Activated CD8-positive, alpha-beta T cell treated with anti-CD3 and anti-CD28 coated beads for 36 hours (primary cell): Measurements from ENCODE around the gene FAM161B. TPM values are rescaled to one million over a fixed set of nuclear protein-coding genes. Genes with fewer than 3 reads are reported as not detected.
"Not testable (repeated sequence)": the region's sequence is repeated elsewhere in the genome, so short reads cannot be mapped to it uniquely, and the experiment has no call there.

Experiments
- ATAC-seq: fragments of 200-7000 bp; cut with Tn5 transposase; one replicate; pipeline ENCODE4 v1.10.0; 2021; ENCODE audit warnings: mild to moderate bottlenecking, moderate library complexity
- CTCF ChIA-PET: fragments of 350-600 bp; sonication (Branson Sonifier 250); formaldehyde crosslinking; loops from one replicate; lab custom pipeline; 2021; ENCODE audit warnings: antibody characterized with exemption; lab: Charles Lee
- POLR2A ChIA-PET: fragments of 350-600 bp; sonication (Branson Sonifier 250); formaldehyde crosslinking; loops from one replicate; lab custom pipeline; 2021; ENCODE audit warnings: antibody characterized with exemption; lab: Charles Lee
- DNase-seq: peaks from one replicate; pipeline ENCODE4 v3.0.0-alpha.2; 2020
- H3K27ac Mint-ChIP-seq: one replicate; pipeline ENCODE4 v1.8.0; 2021; ENCODE audit warnings: mild to moderate bottlenecking, mixed read lengths
- H3K27me3 Mint-ChIP-seq: one replicate; pipeline ENCODE4 v1.8.0; 2021; ENCODE audit warnings: mixed read lengths
- H3K36me3 Mint-ChIP-seq: one replicate; pipeline ENCODE4 v1.8.0; 2021; ENCODE audit warnings: low read depth, mixed read lengths
- H3K4me1 Mint-ChIP-seq: one replicate; pipeline ENCODE4 v1.8.0; 2021; ENCODE audit warnings: low read depth, mixed read lengths
- H3K4me3 Mint-ChIP-seq: one replicate; pipeline ENCODE4 v1.8.0; 2021; ENCODE audit warnings: mild to moderate bottlenecking, moderate library complexity, mixed read lengths
- H3K9me3 Mint-ChIP-seq: one replicate; pipeline ENCODE4 v1.8.0; 2021; ENCODE audit warnings: mixed read lengths
- CTCF ChIP-seq: fragments of 200-600 bp; IDR thresholded peaks from one replicate; pipeline ENCODE4 v1.8.0; 2022; ENCODE audit warnings: antibody characterized with exemption, mild to moderate bottlenecking
- intact Hi-C: fragments of 100-400 bp; cut with micrococcal nuclease; formaldehyde crosslinking; loops from one replicate; pipeline ENCODE4 v1.10.0; 2022
- total RNA-seq, 2 experiments: library from RNA; stranded (reverse); gene quantifications; one replicate each; pipeline ENCODE4 v1.2.3, GENCODE V29; 2021

Gene FAM161B
- total RNA-seq, 2 experiments from 2014 or later, result 1.0 to 1.3 TPM

DNA sequence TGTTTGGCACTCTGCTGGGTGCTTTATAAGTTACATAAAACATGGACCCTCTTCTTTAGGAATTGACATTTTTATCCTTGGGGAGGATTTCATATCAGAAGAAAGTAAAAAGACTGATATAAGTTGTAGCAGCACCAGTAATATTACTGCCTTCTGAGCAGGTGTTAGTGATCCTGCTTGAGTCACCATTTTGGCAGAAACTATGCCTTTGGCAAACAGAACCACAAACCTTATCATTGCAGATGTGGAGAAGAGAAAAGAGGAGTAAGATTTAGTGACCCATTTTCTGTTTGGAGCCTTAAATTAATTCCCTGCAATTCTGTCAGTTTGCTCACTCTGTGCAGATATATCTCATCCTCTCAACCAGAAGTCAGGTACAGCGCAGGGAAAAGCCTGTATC lies 40.2 kb downstream of the FAM161B start:
- Mint-ChIP-seq H3K36me3 (peaks cover 78% of the 10 kb centered on the region), H3K27ac (no peak overlapping the region), H3K9me3 (no peaks in the 10 kb centered on the region), H3K27me3 (no peaks in the 10 kb centered on the region), H3K4me3 (no peak overlapping the region), H3K4me1 (no peaks in the 10 kb centered on the region)
- TF ChIP-seq CTCF, result no peak
- intact Hi-C loops, result no loop called here
- ATAC-seq (no peak), DNase-seq (no peak)
- POLR2A ChIA-PET, result interaction anchor here (0.5 kb wide), 1 partner anchor 78 kb away, joined by 3 read pairs; no protein-coding TSS in a partner anchor
- CTCF ChIA-PET, result no interaction called here

GRCh38 chr14:73903028-73903427 lies 46.9 kb downstream of the FAM161B start:
- H3K27me3 Mint-ChIP-seq, result no peaks in the 10 kb centered on the region
- DNase-seq, result no peak
- ATAC-seq, result no peak
- no peak overlapping the region for H3K27ac Mint-ChIP-seq
- ChIA-PET CTCF (no interaction called here), POLR2A (no interaction called here)
- TF ChIP-seq CTCF, result no peak
- H3K9me3 Mint-ChIP-seq, result no peaks in the 10 kb centered on the region
- no peaks in the 10 kb centered on the region for H3K4me1 Mint-ChIP-seq
- H3K4me3 Mint-ChIP-seq, result no peak overlapping the region
- peaks cover 36% of the 10 kb centered on the region for H3K36me3 Mint-ChIP-seq
- intact Hi-C loops, result no loop called here

DNA sequence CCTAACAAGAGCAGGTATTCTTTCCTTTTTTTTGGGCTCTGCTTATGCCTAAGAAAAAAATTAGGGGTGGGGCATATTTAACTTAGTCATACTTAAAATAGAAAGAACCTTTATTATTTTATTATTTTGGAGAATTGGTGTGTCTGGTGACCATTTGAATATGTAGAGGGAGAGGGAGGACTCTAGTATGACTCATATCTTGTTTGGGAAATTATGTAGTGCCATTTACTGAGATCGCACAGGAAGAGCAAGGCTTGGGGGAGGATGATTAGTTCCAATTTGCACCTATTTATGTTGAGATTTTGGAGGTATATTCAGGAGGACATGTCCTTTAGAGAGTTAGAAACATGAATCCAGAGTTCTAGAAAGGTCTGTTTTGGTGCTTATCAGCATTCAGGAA lies 53.4 kb downstream of the FAM161B start:
- TF ChIP-seq CTCF, result no peak
- H3K36me3 Mint-ChIP-seq, result peaks cover 44% of the 10 kb centered on the region
- no peak for DNase-seq
- H3K27me3 Mint-ChIP-seq, result no peaks in the 10 kb centered on the region
- peak overlapping the region; percentile 81 for H3K27ac Mint-ChIP-seq
- intact Hi-C loops, result no loop called here
- ATAC-seq, result no peak
- peaks cover 17% of the 10 kb centered on the region for H3K4me1 Mint-ChIP-seq
- H3K4me3 Mint-ChIP-seq, result no peak overlapping the region
- no peaks in the 10 kb centered on the region for H3K9me3 Mint-ChIP-seq
- CTCF ChIA-PET, result interaction anchor here (1.2 to 1.3 kb wide), 2 partner anchors 10 to 15 kb away, joined by 4 to 5 read pairs; partner anchors contain the start of gene ZNF410
- POLR2A ChIA-PET, result interaction anchor here (1.0 to 1.4 kb wide), 3 partner anchors 8 to 26 kb away, joined by 3 to 7 read pairs (median 3); partner anchors contain the start of gene ZNF410

DNA sequence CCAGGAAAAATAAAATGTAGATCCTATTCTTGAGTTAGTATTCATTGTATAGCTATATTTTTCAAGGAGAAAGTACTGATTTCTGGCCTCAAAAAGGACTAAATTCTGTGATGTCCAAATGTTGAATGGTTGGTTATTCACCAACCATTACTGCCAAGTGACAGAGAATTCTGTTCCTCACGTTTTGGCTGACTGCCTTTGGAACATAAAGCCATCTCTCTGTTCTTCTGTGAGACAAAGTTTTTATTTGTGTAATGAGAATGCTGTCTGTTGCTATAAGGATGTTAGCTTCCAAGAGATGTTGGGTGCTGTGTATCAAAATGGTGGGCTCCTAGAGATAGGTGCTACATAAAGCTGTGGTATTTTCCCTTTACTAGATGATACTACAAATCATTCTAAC lies 54.0 kb downstream of the FAM161B start:
- intact Hi-C loops, result no loop called here
- CTCF ChIA-PET, result interaction anchor here (1.2 to 1.3 kb wide), 2 partner anchors 10 to 14 kb away, joined by 4 to 5 read pairs; partner anchors contain the start of gene ZNF410
- Mint-ChIP-seq H3K27me3 (no peaks in the 10 kb centered on the region), H3K27ac (peak overlapping the region; percentile 81), H3K4me1 (peaks cover 19% of the 10 kb centered on the region), H3K4me3 (no peak overlapping the region), H3K9me3 (no peaks in the 10 kb centered on the region), H3K36me3 (peaks cover 45% of the 10 kb centered on the region)
- no peak for TF ChIP-seq CTCF
- DNase-seq, result no peak
- POLR2A ChIA-PET, result interaction anchor here (0.6 to 1.4 kb wide), 6 partner anchors 9 to 118 kb away, joined by 3 to 7 read pairs (median 3); partner anchors contain the start of gene ZNF410
- no peak for ATAC-seq

GRCh38 chr14:73894180-73894687 lies 55.7 kb downstream of the FAM161B start:
- intact Hi-C loops, DNase-seq, POLR2A ChIA-PET, ATAC-seq, H3K4me3 Mint-ChIP-seq, H3K9me3 Mint-ChIP-seq, H3K27me3 Mint-ChIP-seq: not testable (repeated sequence)
- Mint-ChIP-seq H3K36me3 (peaks cover 43% of the 10 kb centered on the region), H3K27ac (peak overlapping the region; percentile 39), H3K4me1 (peaks cover 27% of the 10 kb centered on the region)
- CTCF ChIA-PET, result interaction anchor here (1.2 kb wide), 1 partner anchor 43 kb away, joined by 3 read pairs; the partner anchor contains the start of gene PTGR2
